ENCODE data around the gene IFT52. TPM values are rescaled to one million over a fixed set of nuclear protein-coding genes. Genes with fewer than 3 reads are reported as not detected.

IFT52 gene
- total and polyA plus RNA-seq, 5 donors = 8.1 to 14.1 (median 11.4) TPM

- WGBS = 93% methylated on average over 3 of the region's 3 CpGs
- Histone ChIP-seq H3K4me1 (ENCODE audit: control insufficient read depth, insufficient read depth, low read length) (no peaks in the 10 kb centered on the region), H3K27ac (ENCODE audit: low read length) (no peak overlapping the region), H3K27me3 (ENCODE audit: control insufficient read depth, insufficient read depth) (no peaks in the 10 kb centered on the region), H3K4me3 (ENCODE audit: low read length) (no peak overlapping the region), H3K9me3 (ENCODE audit: control insufficient read depth, low read length) (no peaks in the 10 kb centered on the region)
- ATAC-seq = no peak
- intact Hi-C loops (cut with DNase I) = no loop called here
- no peak for DNase-seq
These were observed 104.0 kb downstream of the IFT52 start for GRCh38 chr20:43694763-43695162.

GRCh38 chr20:43695571-43695970 is 104.8 kb downstream of the IFT52 start:
- no peaks in the 10 kb centered on the region for H3K27me3 ChIP-seq (ENCODE audit: control insufficient read depth, insufficient read depth)
- intact Hi-C loops (cut with DNase I) = no loop called here
- DNase-seq (peak in 1 of 3 donors; percentile 5), ATAC-seq (no peak)
- no peaks in the 10 kb centered on the region for H3K9me3 ChIP-seq (ENCODE audit: control insufficient read depth, low read length)
- H3K27ac ChIP-seq (ENCODE audit: low read length) = no peak overlapping the region
- H3K4me1 ChIP-seq (ENCODE audit: control insufficient read depth, insufficient read depth, low read length) = no peaks in the 10 kb centered on the region
- no peak overlapping the region for H3K4me3 ChIP-seq (ENCODE audit: low read length)
- WGBS = 95% methylated on average over 8 of the region's 8 CpGs

Other genes with a start within 250 kb of the IFT52 start
- 10 to 100 TPM; 64.4 to 80.6 (median 73.5) TPM for gene SRSF6, start 133.0 kb upstream of the IFT52 start, total RNA-seq
- gene SRSF6, start 133.0 kb upstream of the IFT52 start, polyA plus RNA-seq = 50.8 TPM
- 1 to 10 TPM; 5.0 to 6.1 (median 6.1) TPM for gene L3MBTL1, start 83.2 kb upstream of the IFT52 start, total RNA-seq
- 4.4 TPM for gene L3MBTL1, start 83.2 kb upstream of the IFT52 start, polyA plus RNA-seq
- gene SGK2, start 31.9 kb upstream of the IFT52 start, total RNA-seq = 1 to 10 TPM in 1 of 4 donors, under 1 TPM in 2, not detected in 1; 0.21 to 2.9 (median 0.23) TPM
- gene SGK2, start 31.9 kb upstream of the IFT52 start, polyA plus RNA-seq = 3.6 TPM
- gene MYBL2, start 76.2 kb downstream of the IFT52 start, total RNA-seq = 1 to 10 TPM in 1 of 4 donors, under 1 TPM in 2, not detected in 1; 0.11 to 1.4 (median 0.89) TPM
- 0.11 TPM for gene MYBL2, start 76.2 kb downstream of the IFT52 start, polyA plus RNA-seq
- not detected for gene GTSF1L, start 136.1 kb downstream of the IFT52 start, total RNA-seq
- not detected for gene GTSF1L, start 136.1 kb downstream of the IFT52 start, polyA plus RNA-seq

All from right cardiac atrium (tissue), 5 donors.